Hepatocyte (in vitro differentiated cells): ENCODE data around the gene ZNF41.

Source experiments
- EZH2 ChIP-seq: fragments of 200-600 bp; sonication (generic); IDR thresholded peaks from 2 replicates; pipeline ENCODE4 v1.6.1; 2016; ENCODE audit warnings: antibody characterized with exemption, mild to moderate bottlenecking, borderline replicate concordance
- EZH2phosphoT487 ChIP-seq: fragments of 200-600 bp; sonication (generic); IDR thresholded peaks from one replicate; pipeline ENCODE4 v1.6.1; 2018; ENCODE audit warnings: antibody characterized with exemption, mild to moderate bottlenecking, low read depth, moderate library complexity; ENCODE audit not compliant: unreplicated experiment, severe bottlenecking
- TF ChIP-seq, protein P1 (sequence below): fragments of 200-600 bp; sonication (generic); IDR thresholded peaks from 2 replicates; pipeline ENCODE4 v1.5.1; 2016; ENCODE audit warnings: antibody characterized with exemption, mild to moderate bottlenecking; ENCODE audit not compliant: poor library complexity

DNA sequence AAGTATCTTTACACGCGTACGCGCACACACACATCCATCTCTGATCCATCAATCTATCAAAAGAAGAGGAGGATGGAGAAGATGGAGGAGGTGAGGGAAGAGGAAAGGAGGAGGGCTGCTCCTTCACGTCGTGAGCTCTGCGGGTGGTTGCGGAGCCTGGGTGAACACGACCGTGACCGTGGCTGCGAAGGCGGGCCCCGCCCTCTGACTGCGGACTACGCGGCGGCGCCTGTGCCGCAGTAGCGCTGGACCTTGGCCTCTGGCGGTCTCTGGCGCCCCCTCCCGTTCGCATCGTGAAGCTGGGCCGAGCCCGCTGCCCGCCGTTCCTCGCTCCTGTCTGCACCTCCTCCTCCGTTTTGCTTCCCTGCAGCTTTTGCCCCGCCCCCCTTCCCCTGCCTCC is 40.3 kb upstream of the ZNF41 start:
- TF ChIP-seq, protein P1, sequence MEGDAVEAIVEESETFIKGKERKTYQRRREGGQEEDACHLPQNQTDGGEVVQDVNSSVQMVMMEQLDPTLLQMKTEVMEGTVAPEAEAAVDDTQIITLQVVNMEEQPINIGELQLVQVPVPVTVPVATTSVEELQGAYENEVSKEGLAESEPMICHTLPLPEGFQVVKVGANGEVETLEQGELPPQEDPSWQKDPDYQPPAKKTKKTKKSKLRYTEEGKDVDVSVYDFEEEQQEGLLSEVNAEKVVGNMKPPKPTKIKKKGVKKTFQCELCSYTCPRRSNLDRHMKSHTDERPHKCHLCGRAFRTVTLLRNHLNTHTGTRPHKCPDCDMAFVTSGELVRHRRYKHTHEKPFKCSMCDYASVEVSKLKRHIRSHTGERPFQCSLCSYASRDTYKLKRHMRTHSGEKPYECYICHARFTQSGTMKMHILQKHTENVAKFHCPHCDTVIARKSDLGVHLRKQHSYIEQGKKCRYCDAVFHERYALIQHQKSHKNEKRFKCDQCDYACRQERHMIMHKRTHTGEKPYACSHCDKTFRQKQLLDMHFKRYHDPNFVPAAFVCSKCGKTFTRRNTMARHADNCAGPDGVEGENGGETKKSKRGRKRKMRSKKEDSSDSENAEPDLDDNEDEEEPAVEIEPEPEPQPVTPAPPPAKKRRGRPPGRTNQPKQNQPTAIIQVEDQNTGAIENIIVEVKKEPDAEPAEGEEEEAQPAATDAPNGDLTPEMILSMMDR = peak; percentile 74
- TF ChIP-seq EZH2 (no peak), EZH2phosphoT487 (no peak)
